Right atrium auricular region (tissue), 2 donors: ENCODE data around the gene CCDC12. TPM values are rescaled to one million over a fixed set of nuclear protein-coding genes. Genes with fewer than 3 reads are reported as not detected.

Experiments used
- DNase-seq: peaks from one replicate; pipeline ENCODE4 v3.0.0-alpha.2; 2019; ENCODE audit warnings: low spot score
- H3K27ac ChIP-seq, 2 donors: fragments of 200-600 bp; sonication (generic); 1 replicate in 1 of 2; 2 replicates in 1 of 2; pipeline ENCODE4 v1.5.1; 2016 to 2019
- H3K27me3 ChIP-seq, 2 donors: fragments of 200-600 bp; sonication (generic); one replicate each; pipeline versions ENCODE4 v1.5.1 to v1.6.0; 2017 to 2019
- H3K36me3 ChIP-seq: fragments of 200-600 bp; sonication (generic); one replicate; pipeline ENCODE4 v1.5.1; 2016
- H3K4me1 ChIP-seq, 2 donors: fragments of 200-600 bp; sonication (generic); one replicate each; pipeline versions ENCODE4 v1.5.1 to v1.6.0; 2017 to 2019
- H3K4me3 ChIP-seq, 2 donors: fragments of 200-600 bp; sonication (generic); 1 replicate in 1 of 2; 2 replicates in 1 of 2; pipeline ENCODE4 v1.5.1; 2017 to 2019; ENCODE audit warnings: mild to moderate bottlenecking in 1 of 2, moderate library complexity in 1 of 2
- H3K9me3 ChIP-seq, 2 donors: fragments of 200-600 bp; sonication (generic); one replicate each; pipeline ENCODE4 v1.5.1; 2019
- total RNA-seq, 2 donors: library from RNA; depleted of rRNA; stranded (reverse); fragments of >200 nt; gene quantifications; one replicate each; pipeline ENCODE4 v1.1.0, GENCODE V29; 2016
- TF ChIP-seq, protein P1 (sequence below), 2 donors: fragments of 200-600 bp; sonication (generic); IDR thresholded peaks; one replicate each; pipeline ENCODE4 v1.5.1; 2019; ENCODE audit warnings: antibody characterized with exemption in 2 of 2

CCDC12 gene
- total RNA-seq, 2 donors from 2014 or later: 27.5 to 38.6 TPM

DNA sequence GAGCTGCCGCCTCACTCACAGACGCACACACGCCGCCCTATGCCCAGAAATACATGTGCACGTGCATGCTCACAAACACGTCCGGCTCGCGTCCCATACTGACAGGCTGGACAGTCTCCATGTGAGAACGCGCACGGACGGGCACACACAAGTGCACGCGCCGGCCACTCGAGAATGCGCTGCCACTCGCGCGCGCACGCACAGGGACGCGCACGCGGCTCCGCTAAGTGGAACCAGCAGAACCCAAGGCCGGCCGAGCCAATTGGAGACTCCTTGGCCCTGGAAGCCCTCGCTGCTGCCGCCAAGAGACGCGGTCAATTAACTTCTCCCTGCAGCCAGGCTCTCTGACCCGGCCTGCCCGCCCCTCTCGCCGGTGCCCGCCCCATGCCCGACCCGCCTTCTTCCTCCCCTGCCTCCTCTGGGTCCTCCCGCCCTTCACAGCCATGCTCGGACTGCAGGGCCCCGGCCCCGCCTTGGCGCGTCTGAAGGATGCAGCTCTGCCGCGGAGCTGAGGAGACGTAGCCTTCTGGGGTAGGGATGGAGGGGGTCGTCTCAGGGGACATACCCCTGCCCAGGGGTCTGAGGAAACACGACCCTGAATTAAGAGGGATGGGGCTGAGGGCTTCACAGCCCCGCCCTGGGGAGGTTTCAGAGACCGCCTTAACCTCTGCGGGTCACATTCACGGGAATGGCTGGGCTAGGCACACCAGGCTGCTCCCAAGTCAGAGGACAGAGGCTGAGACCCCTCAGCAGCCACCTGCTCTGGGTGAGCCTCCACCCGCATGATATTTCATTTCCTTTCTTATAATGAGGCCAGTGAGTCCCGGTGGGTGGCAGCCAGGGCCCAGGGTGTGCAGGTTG lies 84.0 kb downstream of the CCDC12 start:
- peak; percentile 83 for DNase-seq
- H3K27me3 ChIP-seq: no peaks in the 10 kb centered on the region
- peak overlapping the region; percentile 31 to 50 for H3K4me3 ChIP-seq
- peak overlapping the region; percentile 49 to 59 for H3K27ac ChIP-seq
- no peaks in the 10 kb centered on the region for H3K9me3 ChIP-seq
- TF ChIP-seq, protein P1, sequence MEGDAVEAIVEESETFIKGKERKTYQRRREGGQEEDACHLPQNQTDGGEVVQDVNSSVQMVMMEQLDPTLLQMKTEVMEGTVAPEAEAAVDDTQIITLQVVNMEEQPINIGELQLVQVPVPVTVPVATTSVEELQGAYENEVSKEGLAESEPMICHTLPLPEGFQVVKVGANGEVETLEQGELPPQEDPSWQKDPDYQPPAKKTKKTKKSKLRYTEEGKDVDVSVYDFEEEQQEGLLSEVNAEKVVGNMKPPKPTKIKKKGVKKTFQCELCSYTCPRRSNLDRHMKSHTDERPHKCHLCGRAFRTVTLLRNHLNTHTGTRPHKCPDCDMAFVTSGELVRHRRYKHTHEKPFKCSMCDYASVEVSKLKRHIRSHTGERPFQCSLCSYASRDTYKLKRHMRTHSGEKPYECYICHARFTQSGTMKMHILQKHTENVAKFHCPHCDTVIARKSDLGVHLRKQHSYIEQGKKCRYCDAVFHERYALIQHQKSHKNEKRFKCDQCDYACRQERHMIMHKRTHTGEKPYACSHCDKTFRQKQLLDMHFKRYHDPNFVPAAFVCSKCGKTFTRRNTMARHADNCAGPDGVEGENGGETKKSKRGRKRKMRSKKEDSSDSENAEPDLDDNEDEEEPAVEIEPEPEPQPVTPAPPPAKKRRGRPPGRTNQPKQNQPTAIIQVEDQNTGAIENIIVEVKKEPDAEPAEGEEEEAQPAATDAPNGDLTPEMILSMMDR (IDR thresholded peaks at IDR 0.05): no peak
- peaks cover 0 to 22% of the 10 kb centered on the region in 2 donors for H3K4me1 ChIP-seq
- no peaks in the 10 kb centered on the region for H3K36me3 ChIP-seq

DNA sequence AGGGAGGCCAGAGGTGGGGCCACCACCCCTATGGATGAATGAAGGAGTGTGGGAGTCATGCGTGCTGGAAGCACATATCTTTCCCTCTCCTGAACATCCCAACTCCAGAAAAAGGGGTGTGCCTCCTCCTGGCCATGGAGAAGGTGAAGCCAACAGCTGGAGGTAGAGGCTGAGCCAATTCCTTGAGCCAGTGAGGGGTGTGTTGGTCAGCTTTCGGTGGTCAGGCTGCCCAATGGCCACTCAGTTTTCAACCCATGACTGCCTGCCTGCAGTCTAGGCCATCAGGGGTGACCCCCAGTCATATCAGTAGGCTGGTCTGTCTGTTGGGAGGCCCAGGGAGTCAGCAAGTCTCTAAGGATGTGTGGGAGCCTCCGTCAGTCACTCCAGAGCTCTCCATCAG lies 85.4 kb downstream of the CCDC12 start:
- Histone ChIP-seq H3K9me3 (no peaks in the 10 kb centered on the region), H3K27ac (no peak overlapping the region), H3K4me3 (no peak overlapping the region), H3K4me1 (peaks cover 0 to 22% of the 10 kb centered on the region in 2 donors), H3K27me3 (no peaks in the 10 kb centered on the region), H3K36me3 (no peaks in the 10 kb centered on the region)
- no peak for DNase-seq
- TF ChIP-seq, protein P1 (IDR thresholded peaks at IDR 0.05): no peak

DNA sequence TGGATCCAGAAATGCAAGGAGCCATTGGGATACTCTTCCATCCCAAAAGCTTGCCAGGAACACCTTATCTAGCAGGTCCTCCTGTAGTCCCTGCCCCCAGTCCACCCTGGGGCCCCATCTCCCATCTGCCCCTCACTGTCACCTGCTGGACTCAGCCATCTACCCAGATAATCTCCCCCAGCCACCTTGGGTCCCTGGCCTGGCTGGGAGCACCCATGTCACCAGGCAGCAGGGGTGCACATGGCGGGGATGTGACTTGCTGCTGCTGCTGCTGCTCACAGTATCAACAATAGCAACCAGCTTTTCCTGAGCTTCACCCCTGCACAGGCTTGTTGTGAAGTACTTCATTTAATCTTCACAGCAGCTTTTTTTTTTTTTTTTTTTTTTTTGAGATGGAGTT lies 86.4 kb downstream of the CCDC12 start:
- TF ChIP-seq, protein P1 (IDR thresholded peaks at IDR 0.05): no peak
- Histone ChIP-seq H3K36me3 (no peaks in the 10 kb centered on the region), H3K27ac (no peak overlapping the region), H3K4me3 (no peak overlapping the region), H3K9me3 (no peaks in the 10 kb centered on the region), H3K27me3 (no peaks in the 10 kb centered on the region), H3K4me1 (peaks cover 0 to 22% of the 10 kb centered on the region in 2 donors)
- DNase-seq: no peak

DNA sequence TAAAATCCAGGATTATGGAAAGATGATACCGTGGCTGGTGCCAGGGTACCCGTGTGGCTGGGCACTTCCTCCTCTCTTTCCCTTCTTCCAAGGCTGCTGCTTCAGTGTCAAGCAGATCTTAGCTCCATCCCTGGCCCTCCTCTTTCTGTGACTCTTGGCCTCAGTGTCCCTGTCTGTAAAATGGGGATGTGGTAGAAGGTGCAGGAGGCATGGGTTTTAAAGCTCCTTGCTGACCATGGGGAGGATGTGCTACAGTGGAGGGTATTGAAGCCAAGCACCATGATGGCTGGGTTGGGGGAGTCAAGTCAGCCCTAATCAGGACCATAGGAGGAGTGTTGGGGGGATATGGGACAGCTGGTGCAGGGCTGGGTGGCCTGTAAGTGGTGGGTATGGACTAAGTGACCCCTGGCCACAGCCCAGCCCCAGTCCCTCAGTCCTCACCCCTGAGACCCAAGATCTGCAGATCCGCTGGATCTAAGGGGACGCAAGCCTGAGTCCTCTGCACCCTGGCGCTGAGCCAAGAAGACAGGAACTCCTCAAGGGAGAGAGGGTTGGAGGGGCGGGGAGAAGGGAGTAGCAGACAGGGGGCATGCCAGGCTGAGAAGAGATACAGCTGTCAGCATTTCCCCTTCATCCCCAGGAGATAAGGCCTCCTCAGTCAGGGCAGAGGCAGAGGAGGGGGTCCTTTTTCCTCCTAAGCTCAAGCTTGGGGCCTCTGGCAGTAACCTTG lies 87.0 kb downstream of the CCDC12 start:
- Histone ChIP-seq H3K27ac (no peak overlapping the region), H3K27me3 (no peaks in the 10 kb centered on the region), H3K9me3 (no peaks in the 10 kb centered on the region), H3K4me3 (no peak overlapping the region), H3K4me1 (peaks cover 0 to 22% of the 10 kb centered on the region in 2 donors), H3K36me3 (no peaks in the 10 kb centered on the region)
- TF ChIP-seq, protein P1 (IDR thresholded peaks at IDR 0.05): no peak
- no peak for DNase-seq

DNA sequence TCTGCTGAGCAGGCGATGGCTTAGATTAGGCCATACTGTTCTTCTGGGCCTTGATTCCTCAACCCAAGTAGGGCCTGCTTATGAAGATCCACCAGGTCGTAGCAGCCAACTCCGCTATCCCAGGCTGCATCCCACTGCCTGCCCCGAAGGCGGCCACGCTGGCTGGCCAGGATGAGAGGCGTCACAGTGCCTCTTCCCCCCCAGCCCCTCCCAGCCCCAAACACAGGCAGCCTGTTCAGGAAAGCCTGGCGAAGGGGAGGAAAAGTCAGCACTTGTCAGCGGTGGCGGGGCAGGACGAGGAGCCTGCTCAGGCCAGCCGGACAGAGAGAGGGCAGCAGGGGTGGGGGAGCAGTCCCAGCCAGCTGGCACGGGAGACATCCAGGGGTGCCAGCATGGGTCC lies 87.8 kb downstream of the CCDC12 start:
- H3K4me3 ChIP-seq: no peak overlapping the region
- no peaks in the 10 kb centered on the region for H3K9me3 ChIP-seq
- H3K36me3 ChIP-seq: no peaks in the 10 kb centered on the region
- no peak overlapping the region for H3K27ac ChIP-seq
- DNase-seq: no peak
- TF ChIP-seq, protein P1 (IDR thresholded peaks at IDR 0.05): no peak
- no peaks in the 10 kb centered on the region for H3K27me3 ChIP-seq
- peaks cover 0 to 23% of the 10 kb centered on the region in 2 donors for H3K4me1 ChIP-seq
